T-helper 1 cell treated with Interleukin-12 subunit alpha and Interleukin-12 subunit beta and Interleukin-4 antibody, amounts not matched to agents 30 ng/mL and 1 ng/mL, for 36 hours (primary cell): Measurements from ENCODE around the gene COL6A3. TPM values are rescaled to one million over a fixed set of nuclear protein-coding genes. Genes with fewer than 3 reads are reported as not detected.
"Not testable (repeated sequence)": the region's sequence is repeated elsewhere in the genome, so short reads cannot be mapped to it uniquely, and the experiment has no call there.

ENCODE experiments used
- intact Hi-C: fragments of 100-400 bp; cut with micrococcal nuclease; formaldehyde crosslinking; loops from one replicate; pipeline ENCODE4 v1.15.1; 2024
- total RNA-seq: library from RNA; stranded (reverse); gene quantifications from 2 replicates; pipeline ENCODE4 v1.2.3, GENCODE V29; 2022

The COL6A3 gene
- total RNA-seq, 1 donor from 2014 or later: 1.4 TPM

GRCh38 chr2:237389831-237390230, 24.1 kb downstream of the COL6A3 start:
- intact Hi-C loops: no loop called here

- intact Hi-C loops: no loop called here
These were observed 25.9 kb downstream of the COL6A3 start for GRCh38 chr2:237388036-237388435.

- intact Hi-C loops: no loop called here
These were observed 29.3 kb downstream of the COL6A3 start for GRCh38 chr2:237384672-237385020.

GRCh38 chr2:237383991-237384671, 29.8 kb downstream of the COL6A3 start:
- intact Hi-C loops: no loop called here

GRCh38 chr2:237380768-237381167, 33.2 kb downstream of the COL6A3 start:
- intact Hi-C loops: no loop called here

GRCh38 chr2:237379636-237380035, 34.3 kb downstream of the COL6A3 start:
- intact Hi-C loops: no loop called here

GRCh38 chr2:237378650-237379049, 35.3 kb downstream of the COL6A3 start:
- intact Hi-C loops: no loop called here

- intact Hi-C loops: no loop called here
These were observed 39.5 kb downstream of the COL6A3 start for GRCh38 chr2:237374284-237375060.

GRCh38 chr2:237371856-237372255, 42.1 kb downstream of the COL6A3 start:
- intact Hi-C loops: no loop called here

GRCh38 chr2:237365671-237366070, 48.3 kb downstream of the COL6A3 start:
- intact Hi-C loops: no loop called here

GRCh38 chr2:237364655-237365054, 49.3 kb downstream of the COL6A3 start:
- intact Hi-C loops: no loop called here

- intact Hi-C loops: no loop called here
These were observed 52.6 kb downstream of the COL6A3 start for GRCh38 chr2:237361194-237362004.

- intact Hi-C loops: no loop called here
These were observed 53.8 kb downstream of the COL6A3 start for GRCh38 chr2:237359894-237360780.

GRCh38 chr2:237359518-237359840, 54.5 kb downstream of the COL6A3 start:
- intact Hi-C loops: no loop called here

- intact Hi-C loops: no loop called here
These were observed 55.0 kb downstream of the COL6A3 start for GRCh38 chr2:237358721-237359517.

GRCh38 chr2:237355701-237356100, 58.3 kb downstream of the COL6A3 start:
- intact Hi-C loops: no loop called here

- intact Hi-C loops: no loop called here
These were observed 59.1 kb downstream of the COL6A3 start for GRCh38 chr2:237354892-237355291.

- intact Hi-C loops: not testable (repeated sequence)
These were observed 59.8 kb downstream of the COL6A3 start for GRCh38 chr2:237354172-237354571.

- intact Hi-C loops: no loop called here
These were observed 60.7 kb downstream of the COL6A3 start for GRCh38 chr2:237353215-237353614.

- intact Hi-C loops: no loop called here
These were observed 61.6 kb downstream of the COL6A3 start for GRCh38 chr2:237352279-237352845.
